ENCODE results near the gene MAP3K4. TPM values are rescaled to one million over a fixed set of nuclear protein-coding genes. Genes with fewer than 3 reads are reported as not detected.
A peak's percentile ranks its signal among the peaks of the same experiment; 100 is the strongest.

MAP3K4 gene, protein sequence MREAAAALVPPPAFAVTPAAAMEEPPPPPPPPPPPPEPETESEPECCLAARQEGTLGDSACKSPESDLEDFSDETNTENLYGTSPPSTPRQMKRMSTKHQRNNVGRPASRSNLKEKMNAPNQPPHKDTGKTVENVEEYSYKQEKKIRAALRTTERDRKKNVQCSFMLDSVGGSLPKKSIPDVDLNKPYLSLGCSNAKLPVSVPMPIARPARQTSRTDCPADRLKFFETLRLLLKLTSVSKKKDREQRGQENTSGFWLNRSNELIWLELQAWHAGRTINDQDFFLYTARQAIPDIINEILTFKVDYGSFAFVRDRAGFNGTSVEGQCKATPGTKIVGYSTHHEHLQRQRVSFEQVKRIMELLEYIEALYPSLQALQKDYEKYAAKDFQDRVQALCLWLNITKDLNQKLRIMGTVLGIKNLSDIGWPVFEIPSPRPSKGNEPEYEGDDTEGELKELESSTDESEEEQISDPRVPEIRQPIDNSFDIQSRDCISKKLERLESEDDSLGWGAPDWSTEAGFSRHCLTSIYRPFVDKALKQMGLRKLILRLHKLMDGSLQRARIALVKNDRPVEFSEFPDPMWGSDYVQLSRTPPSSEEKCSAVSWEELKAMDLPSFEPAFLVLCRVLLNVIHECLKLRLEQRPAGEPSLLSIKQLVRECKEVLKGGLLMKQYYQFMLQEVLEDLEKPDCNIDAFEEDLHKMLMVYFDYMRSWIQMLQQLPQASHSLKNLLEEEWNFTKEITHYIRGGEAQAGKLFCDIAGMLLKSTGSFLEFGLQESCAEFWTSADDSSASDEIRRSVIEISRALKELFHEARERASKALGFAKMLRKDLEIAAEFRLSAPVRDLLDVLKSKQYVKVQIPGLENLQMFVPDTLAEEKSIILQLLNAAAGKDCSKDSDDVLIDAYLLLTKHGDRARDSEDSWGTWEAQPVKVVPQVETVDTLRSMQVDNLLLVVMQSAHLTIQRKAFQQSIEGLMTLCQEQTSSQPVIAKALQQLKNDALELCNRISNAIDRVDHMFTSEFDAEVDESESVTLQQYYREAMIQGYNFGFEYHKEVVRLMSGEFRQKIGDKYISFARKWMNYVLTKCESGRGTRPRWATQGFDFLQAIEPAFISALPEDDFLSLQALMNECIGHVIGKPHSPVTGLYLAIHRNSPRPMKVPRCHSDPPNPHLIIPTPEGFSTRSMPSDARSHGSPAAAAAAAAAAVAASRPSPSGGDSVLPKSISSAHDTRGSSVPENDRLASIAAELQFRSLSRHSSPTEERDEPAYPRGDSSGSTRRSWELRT (N-terminal part only)
- 10 to 100 TPM; 17.2 to 35.2 (median 23.7) TPM for total RNA-seq

DNA sequence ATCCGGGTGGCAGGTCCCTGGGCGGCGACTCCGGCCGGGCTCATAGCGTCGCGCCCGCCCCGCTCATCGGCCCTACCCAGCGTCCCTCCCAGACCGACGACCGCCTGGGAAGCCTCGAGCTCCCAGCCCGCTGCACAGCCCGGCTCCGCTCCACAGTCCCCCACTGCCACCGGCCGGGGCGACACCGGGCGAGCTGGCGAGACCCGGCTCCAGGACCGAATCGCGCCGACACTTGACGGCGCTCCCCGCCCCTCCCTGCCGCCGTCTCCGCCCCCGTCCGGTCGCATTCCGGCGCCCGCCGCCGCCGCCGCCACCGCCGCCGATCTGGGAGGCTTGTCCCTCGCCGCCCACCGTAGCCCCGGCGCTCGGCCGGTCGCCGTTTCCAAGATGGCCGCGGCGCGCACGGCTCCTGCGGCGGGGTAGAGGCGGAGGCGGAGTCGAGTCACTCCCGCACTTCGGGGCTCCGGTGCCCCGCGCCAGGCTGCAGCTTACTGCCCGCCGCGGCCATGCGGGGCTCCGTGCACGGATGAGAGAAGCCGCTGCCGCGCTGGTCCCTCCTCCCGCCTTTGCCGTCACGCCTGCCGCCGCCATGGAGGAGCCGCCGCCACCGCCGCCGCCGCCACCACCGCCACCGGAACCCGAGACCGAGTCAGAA, at the start of gene MAP3K4:
Gene MAP3K4 (plus strand): TSS at position 364 of the 655 bp plus-strand sequence. CDS start 163 bp downstream, at position 527.
- in situ Hi-C loops (cut with MboI; ENCODE audit: low pct_ligation_motif_present in 1 of 4, low pct_unique_long_range_greater_than_20kb in 1 of 4, low sequenced_read_pairs in 3 of 4) (no loop called here), intact Hi-C loops (cut with DNase I; ENCODE audit: low total_unique reads) (no loop called here)
- Histone ChIP-seq H3K27ac (peak within 1 kb of the TSS; percentile 91 to 97 (median 94)), H3K27me3 (no peaks in the 10 kb centered on the region), H3K4me3 (peak within 1 kb of the TSS; percentile 86 to 98 (median 92)), H3K36me3 (no peaks in the 10 kb centered on the region), H3K9me3 (no peaks in the 10 kb centered on the region), H3K4me1 (peaks cover 7 to 26% (median 9%) of the 10 kb centered on the region in 4 donors)
- peak; percentile 85 for DNase-seq
- 0% methylated on average over 10 of the region's 97 CpGs; no CpG with 5 or more reads in 1 of the 2 donors for WGBS, 2 donors (ENCODE audit: low coverage in 1 of 2)
- TF ChIP-seq POLR2AphosphoS5 (IDR thresholded peaks at IDR 0.05) = peak; percentile 14 to 81 (median 79)
- TF ChIP-seq, protein P1, sequence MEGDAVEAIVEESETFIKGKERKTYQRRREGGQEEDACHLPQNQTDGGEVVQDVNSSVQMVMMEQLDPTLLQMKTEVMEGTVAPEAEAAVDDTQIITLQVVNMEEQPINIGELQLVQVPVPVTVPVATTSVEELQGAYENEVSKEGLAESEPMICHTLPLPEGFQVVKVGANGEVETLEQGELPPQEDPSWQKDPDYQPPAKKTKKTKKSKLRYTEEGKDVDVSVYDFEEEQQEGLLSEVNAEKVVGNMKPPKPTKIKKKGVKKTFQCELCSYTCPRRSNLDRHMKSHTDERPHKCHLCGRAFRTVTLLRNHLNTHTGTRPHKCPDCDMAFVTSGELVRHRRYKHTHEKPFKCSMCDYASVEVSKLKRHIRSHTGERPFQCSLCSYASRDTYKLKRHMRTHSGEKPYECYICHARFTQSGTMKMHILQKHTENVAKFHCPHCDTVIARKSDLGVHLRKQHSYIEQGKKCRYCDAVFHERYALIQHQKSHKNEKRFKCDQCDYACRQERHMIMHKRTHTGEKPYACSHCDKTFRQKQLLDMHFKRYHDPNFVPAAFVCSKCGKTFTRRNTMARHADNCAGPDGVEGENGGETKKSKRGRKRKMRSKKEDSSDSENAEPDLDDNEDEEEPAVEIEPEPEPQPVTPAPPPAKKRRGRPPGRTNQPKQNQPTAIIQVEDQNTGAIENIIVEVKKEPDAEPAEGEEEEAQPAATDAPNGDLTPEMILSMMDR (IDR thresholded peaks at IDR 0.05) = no peak
- peak; percentile 54 for TF ChIP-seq POLR2A (IDR thresholded peaks at IDR 0.05)

- DNase-seq = no peak
- Histone ChIP-seq H3K36me3 (no peaks in the 10 kb centered on the region), H3K4me3 (no peak overlapping the region), H3K27me3 (peaks cover 3% of the 10 kb centered on the region), H3K27ac (no peak overlapping the region), H3K4me1 (no peaks in the 10 kb centered on the region), H3K9me3 (no peaks in the 10 kb centered on the region)
- WGBS, 2 donors (ENCODE audit: low coverage in 1 of 2) = 17 to 70% methylated on average over 1 to 2 of the region's 2 CpGs
- in situ Hi-C loops (cut with MboI; ENCODE audit: low pct_ligation_motif_present in 1 of 4, low pct_unique_long_range_greater_than_20kb in 1 of 4, low sequenced_read_pairs in 3 of 4) (no loop called here), intact Hi-C loops (cut with DNase I; ENCODE audit: low total_unique reads) (no loop called here)
- TF ChIP-seq EP300 (IDR thresholded peaks at IDR 0.05; ENCODE audit: low read depth) (no peak), POLR2A (IDR thresholded peaks at IDR 0.05) (no peak), POLR2AphosphoS5 (IDR thresholded peaks at IDR 0.05) (no peak)
- TF ChIP-seq, protein P1 (IDR thresholded peaks at IDR 0.05) = no peak
Measured at GRCh38 chr6:160943997-160944396, 47.6 kb upstream of the MAP3K4 start.

DNA sequence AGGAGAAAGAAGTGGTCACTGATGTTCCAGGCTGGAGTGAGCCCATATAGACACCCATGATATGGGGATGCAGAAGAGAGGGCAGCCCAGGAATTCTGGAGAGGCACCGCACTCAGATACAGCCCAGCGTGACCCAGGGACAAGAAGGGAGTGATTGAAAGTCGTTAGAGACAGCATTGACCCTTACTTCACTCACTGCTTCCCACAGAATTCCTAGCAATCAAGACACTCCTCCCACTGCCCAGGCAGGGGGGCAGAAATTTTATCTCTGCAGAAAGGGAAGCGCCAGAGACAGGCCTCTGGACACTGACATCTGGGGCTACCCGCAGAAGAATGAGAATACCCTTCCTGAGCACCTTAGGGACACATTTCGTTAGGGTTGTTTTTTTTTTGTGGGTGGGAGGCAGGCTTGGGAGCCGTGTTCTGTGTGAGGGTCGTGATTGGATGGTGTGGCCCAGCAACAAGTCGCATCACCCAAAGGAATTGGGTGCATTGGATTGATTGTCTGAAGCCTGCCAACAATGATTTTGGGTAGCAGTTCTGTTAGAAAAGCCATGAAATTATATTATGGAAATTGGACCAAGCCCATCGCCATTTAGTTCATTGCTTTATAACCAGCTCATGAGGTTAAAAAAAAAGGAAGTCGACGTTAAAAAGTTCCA, 45.9 kb upstream of the MAP3K4 start:
- H3K36me3 ChIP-seq = no peaks in the 10 kb centered on the region
- H3K27me3 ChIP-seq = no peaks in the 10 kb centered on the region
- H3K27ac ChIP-seq = no peak overlapping the region
- intact Hi-C loops (cut with DNase I; ENCODE audit: low total_unique reads) (no loop called here), in situ Hi-C loops (cut with MboI; ENCODE audit: low pct_ligation_motif_present in 1 of 4, low pct_unique_long_range_greater_than_20kb in 1 of 4, low sequenced_read_pairs in 3 of 4) (no loop called here)
- no peaks in the 10 kb centered on the region for H3K4me1 ChIP-seq
- TF ChIP-seq, protein P1 (IDR thresholded peaks at IDR 0.05) = no peak
- TF ChIP-seq EP300 (IDR thresholded peaks at IDR 0.05; ENCODE audit: low read depth) = no peak
- TF ChIP-seq POLR2AphosphoS5 (IDR thresholded peaks at IDR 0.05) = no peak
- TF ChIP-seq POLR2A (IDR thresholded peaks at IDR 0.05) = no peak
- no peaks in the 10 kb centered on the region for H3K9me3 ChIP-seq
- no peak for DNase-seq
- WGBS, 2 donors (ENCODE audit: low coverage in 1 of 2) = 67 to 71% methylated on average over 3 to 12 of the region's 12 CpGs
- H3K4me3 ChIP-seq = no peak overlapping the region
